ENCODE results near the gene SLC6A18.

DNA sequence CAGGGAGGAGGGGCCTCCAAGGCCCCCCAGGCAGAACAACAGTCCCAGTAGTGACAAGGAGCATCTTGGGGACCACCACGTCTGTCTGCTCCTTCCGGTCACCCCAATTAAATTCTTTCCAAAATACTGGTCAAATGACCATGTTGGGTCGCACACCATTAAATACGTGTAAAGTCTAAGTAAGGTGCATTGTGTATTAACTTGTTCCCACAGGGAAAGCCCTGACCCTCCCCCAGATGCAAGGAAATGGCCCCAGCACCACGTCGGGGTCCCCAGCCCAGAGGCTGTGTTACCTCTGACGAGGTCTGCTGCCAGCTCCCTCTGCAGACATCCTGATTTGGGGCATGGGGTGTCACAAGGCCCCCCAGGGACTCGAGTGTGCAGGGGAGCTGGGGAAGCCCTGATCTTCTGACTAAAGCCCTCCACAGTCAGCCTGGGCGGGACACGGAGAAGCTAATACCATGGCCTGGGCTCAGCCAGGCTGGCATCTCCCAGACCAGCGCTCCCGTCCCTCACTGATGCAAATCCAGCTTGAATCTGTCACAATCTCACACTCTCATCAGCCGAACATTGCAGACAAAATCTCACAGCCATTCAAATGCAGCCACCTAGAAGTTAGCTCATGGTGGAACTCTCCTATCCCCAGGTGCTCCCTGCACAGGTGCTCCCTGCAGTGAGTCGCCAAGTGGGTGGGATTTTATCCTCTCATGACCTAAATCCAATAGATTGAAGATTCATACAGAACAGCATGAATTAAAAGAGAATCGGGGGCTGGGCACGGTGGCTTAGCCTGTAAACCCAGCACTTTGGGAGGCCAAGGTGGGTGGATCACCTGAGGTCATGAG, 56.1 kb downstream of the SLC6A18 start:
- TF ChIP-seq, protein P1, sequence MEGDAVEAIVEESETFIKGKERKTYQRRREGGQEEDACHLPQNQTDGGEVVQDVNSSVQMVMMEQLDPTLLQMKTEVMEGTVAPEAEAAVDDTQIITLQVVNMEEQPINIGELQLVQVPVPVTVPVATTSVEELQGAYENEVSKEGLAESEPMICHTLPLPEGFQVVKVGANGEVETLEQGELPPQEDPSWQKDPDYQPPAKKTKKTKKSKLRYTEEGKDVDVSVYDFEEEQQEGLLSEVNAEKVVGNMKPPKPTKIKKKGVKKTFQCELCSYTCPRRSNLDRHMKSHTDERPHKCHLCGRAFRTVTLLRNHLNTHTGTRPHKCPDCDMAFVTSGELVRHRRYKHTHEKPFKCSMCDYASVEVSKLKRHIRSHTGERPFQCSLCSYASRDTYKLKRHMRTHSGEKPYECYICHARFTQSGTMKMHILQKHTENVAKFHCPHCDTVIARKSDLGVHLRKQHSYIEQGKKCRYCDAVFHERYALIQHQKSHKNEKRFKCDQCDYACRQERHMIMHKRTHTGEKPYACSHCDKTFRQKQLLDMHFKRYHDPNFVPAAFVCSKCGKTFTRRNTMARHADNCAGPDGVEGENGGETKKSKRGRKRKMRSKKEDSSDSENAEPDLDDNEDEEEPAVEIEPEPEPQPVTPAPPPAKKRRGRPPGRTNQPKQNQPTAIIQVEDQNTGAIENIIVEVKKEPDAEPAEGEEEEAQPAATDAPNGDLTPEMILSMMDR (IDR thresholded peaks at IDR 0.05; ENCODE audit: poor library complexity): no peak
- no peak for TF ChIP-seq EZH2 (IDR thresholded peaks at IDR 0.05; ENCODE audit: borderline replicate concordance)

All from hepatocyte (in vitro differentiated cells).